ENCODE results near the gene OSER1. TPM values are rescaled to one million over a fixed set of nuclear protein-coding genes. Genes with fewer than 3 reads are reported as not detected.

OSER1 gene
- polyA plus RNA-seq, 3 donors, result 42.3 to 89.1 (median 45.1) TPM

DNA sequence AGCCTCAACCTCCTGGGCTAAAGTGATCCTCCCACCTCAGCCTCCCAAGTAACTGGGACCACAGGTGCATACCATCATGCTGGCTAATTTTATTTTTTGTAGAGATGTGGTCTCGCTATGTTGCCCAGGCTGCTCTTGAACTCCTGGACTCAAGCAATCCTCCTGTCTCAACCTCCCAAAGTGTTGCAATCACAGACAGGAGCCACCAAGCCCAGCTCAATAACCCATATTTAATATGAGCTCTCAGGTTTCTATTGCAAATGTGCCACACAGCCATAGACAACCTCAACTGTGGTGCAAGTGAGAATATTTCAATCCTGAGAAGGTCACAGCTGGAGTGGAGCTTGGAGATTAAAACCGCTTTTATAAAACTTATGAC is 38.0 kb downstream of the OSER1 start:
- peaks cover 24% of the 10 kb centered on the region in 2 donors for H3K27me3 ChIP-seq (ENCODE audit: control insufficient read depth in 2 of 2, insufficient read depth in 2 of 2, low read length in 2 of 2)
- no peak overlapping the region for H3K27ac Mint-ChIP-seq
- no peak overlapping the region for H3K4me3 Mint-ChIP-seq
- no peak overlapping the region for H3K4me2 ChIP-seq (replicated peaks; ENCODE audit: extremely low read depth, low read length, poor library complexity, severe bottlenecking)
- H4K20me1 ChIP-seq (ENCODE audit: insufficient read depth, low read length), result no peaks in the 10 kb centered on the region
- WGBS (ENCODE audit: insufficient coverage), result no CpG with 5 or more reads among the region's 2 CpGs
- no peaks in the 10 kb centered on the region for H3K36me3 ChIP-seq (replicated peaks in 1 of 2; ENCODE audit: control insufficient read depth in 1 of 2, insufficient read depth in 2 of 2, low read length in 2 of 2)
- peaks cover 0 to 4% (median 0%) of the 10 kb centered on the region in 7 donors for H3K9me3 Mint-ChIP-seq
- DNase-seq, result no peak
- intact Hi-C loops (cut with micrococcal nuclease), result no loop called here
- no peak overlapping the region for H3K27ac ChIP-seq (ENCODE audit: low read depth in 1 of 2, low read length in 2 of 2)
- no peak overlapping the region for H3K9ac ChIP-seq (ENCODE audit: insufficient read depth, low read length, poor library complexity, severe bottlenecking)
- H3K27me3 Mint-ChIP-seq (ENCODE audit: low read depth in 3 of 3), result peaks cover 21 to 28% (median 25%) of the 10 kb centered on the region in 3 donors
- H3K4me3 ChIP-seq (replicated peaks in 1 of 3; ENCODE audit: low read depth in 2 of 3, low read length in 3 of 3), result no peak overlapping the region
- no peak overlapping the region for H2AFZ ChIP-seq (ENCODE audit: insufficient read depth, low read depth, low read length, poor library complexity, severe bottlenecking)
- no peaks in the 10 kb centered on the region for H3K9me3 ChIP-seq (replicated peaks in 1 of 2; ENCODE audit: control insufficient read depth in 1 of 2, insufficient read depth in 1 of 2, low read length in 2 of 2)
- H3K36me3 Mint-ChIP-seq, result no peaks in the 10 kb centered on the region
- H3K4me1 Mint-ChIP-seq, result no peaks in the 10 kb centered on the region
- TF ChIP-seq, protein P1, sequence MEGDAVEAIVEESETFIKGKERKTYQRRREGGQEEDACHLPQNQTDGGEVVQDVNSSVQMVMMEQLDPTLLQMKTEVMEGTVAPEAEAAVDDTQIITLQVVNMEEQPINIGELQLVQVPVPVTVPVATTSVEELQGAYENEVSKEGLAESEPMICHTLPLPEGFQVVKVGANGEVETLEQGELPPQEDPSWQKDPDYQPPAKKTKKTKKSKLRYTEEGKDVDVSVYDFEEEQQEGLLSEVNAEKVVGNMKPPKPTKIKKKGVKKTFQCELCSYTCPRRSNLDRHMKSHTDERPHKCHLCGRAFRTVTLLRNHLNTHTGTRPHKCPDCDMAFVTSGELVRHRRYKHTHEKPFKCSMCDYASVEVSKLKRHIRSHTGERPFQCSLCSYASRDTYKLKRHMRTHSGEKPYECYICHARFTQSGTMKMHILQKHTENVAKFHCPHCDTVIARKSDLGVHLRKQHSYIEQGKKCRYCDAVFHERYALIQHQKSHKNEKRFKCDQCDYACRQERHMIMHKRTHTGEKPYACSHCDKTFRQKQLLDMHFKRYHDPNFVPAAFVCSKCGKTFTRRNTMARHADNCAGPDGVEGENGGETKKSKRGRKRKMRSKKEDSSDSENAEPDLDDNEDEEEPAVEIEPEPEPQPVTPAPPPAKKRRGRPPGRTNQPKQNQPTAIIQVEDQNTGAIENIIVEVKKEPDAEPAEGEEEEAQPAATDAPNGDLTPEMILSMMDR (IDR thresholded peaks at IDR 0.05), result no peak
- no peaks in the 10 kb centered on the region for H3K79me2 ChIP-seq (ENCODE audit: insufficient read depth, low read length)
- H3K4me1 ChIP-seq (ENCODE audit: control insufficient read depth in 1 of 2, insufficient read depth in 2 of 2, low read length in 2 of 2), result no peaks in the 10 kb centered on the region

DNA sequence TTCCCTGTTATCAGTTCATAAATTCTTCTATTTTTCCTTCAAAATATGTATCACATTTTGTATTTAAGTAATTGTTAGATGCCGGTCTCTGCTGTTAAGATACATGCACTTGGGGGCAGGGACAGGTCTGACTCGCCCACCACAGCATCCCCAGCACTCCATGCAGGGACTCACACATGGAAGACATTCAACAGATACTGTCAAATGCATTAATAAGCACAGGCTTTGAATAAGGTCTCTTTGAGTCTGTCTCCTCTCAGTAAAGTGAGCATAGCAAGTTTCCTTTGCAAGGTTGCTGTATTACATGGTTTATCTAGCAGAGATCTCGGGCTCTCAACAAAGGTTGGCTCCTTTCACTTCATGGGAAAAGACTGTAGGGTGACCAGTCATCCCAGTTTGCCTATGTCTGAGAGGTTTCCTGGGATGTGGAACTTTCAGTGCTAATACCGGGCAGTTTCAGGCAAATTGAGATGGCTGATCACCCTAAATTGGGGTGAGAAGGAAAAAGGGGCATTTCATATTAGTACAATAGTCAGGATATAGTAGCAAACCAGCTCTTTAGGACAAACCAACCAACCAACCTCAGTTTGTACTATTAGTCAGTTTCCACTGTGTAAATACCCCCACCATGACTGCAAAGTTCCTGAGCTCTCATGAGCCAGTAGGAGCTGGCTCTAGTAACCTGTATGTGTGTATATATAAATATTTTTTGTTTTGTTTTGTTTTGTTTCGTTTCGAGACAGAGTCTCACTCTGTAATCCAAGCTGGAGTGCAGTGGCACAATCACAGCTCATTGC is 38.6 kb downstream of the OSER1 start:
- intact Hi-C loops (cut with micrococcal nuclease), result no loop called here
- Histone ChIP-seq H3K27me3 (ENCODE audit: control insufficient read depth in 2 of 2, insufficient read depth in 2 of 2, low read length in 2 of 2) (peaks cover 24% of the 10 kb centered on the region in 2 donors), H3K4me3 (replicated peaks in 1 of 3; ENCODE audit: low read depth in 2 of 3, low read length in 3 of 3) (no peak overlapping the region), H3K79me2 (ENCODE audit: insufficient read depth, low read length) (no peaks in the 10 kb centered on the region), H3K4me2 (replicated peaks; ENCODE audit: extremely low read depth, low read length, poor library complexity, severe bottlenecking) (no peak overlapping the region), H4K20me1 (ENCODE audit: insufficient read depth, low read length) (no peaks in the 10 kb centered on the region), H3K36me3 (replicated peaks in 1 of 2; ENCODE audit: control insufficient read depth in 1 of 2, insufficient read depth in 2 of 2, low read length in 2 of 2) (no peaks in the 10 kb centered on the region), H3K4me1 (ENCODE audit: control insufficient read depth in 1 of 2, insufficient read depth in 2 of 2, low read length in 2 of 2) (no peaks in the 10 kb centered on the region), H3K9me3 (replicated peaks in 1 of 2; ENCODE audit: control insufficient read depth in 1 of 2, insufficient read depth in 1 of 2, low read length in 2 of 2) (no peaks in the 10 kb centered on the region), H3K27ac (ENCODE audit: low read depth in 1 of 2, low read length in 2 of 2) (no peak overlapping the region), H3K9ac (ENCODE audit: insufficient read depth, low read length, poor library complexity, severe bottlenecking) (no peak overlapping the region), H2AFZ (ENCODE audit: insufficient read depth, low read depth, low read length, poor library complexity, severe bottlenecking) (no peak overlapping the region)
- Mint-ChIP-seq H3K9me3 (peaks cover 0 to 4% (median 0%) of the 10 kb centered on the region in 7 donors), H3K27ac (no peak overlapping the region), H3K4me1 (no peaks in the 10 kb centered on the region), H3K27me3 (ENCODE audit: low read depth in 3 of 3) (peaks cover 23 to 27% (median 25%) of the 10 kb centered on the region in 3 donors), H3K36me3 (no peaks in the 10 kb centered on the region), H3K4me3 (peak overlapping the region in 1 of 2 donors; percentile 49)
- no peak for DNase-seq
- 81% methylated on average over 2 of the region's 6 CpGs for WGBS (ENCODE audit: insufficient coverage)
- TF ChIP-seq, protein P1 (IDR thresholded peaks at IDR 0.05), result no peak
